GM12872 (cell line): ENCODE results near the gene NRF1.

ENCODE experiments used
- TF ChIP-seq, protein P1 (sequence below): IDR thresholded peaks from 3 replicates; pipeline ENCODE4 v1.5.1; 2011; ENCODE audit warnings: low read depth, mild to moderate bottlenecking, low read length, moderate library complexity; ENCODE audit not compliant: insufficient read depth

NRF1 gene

DNA sequence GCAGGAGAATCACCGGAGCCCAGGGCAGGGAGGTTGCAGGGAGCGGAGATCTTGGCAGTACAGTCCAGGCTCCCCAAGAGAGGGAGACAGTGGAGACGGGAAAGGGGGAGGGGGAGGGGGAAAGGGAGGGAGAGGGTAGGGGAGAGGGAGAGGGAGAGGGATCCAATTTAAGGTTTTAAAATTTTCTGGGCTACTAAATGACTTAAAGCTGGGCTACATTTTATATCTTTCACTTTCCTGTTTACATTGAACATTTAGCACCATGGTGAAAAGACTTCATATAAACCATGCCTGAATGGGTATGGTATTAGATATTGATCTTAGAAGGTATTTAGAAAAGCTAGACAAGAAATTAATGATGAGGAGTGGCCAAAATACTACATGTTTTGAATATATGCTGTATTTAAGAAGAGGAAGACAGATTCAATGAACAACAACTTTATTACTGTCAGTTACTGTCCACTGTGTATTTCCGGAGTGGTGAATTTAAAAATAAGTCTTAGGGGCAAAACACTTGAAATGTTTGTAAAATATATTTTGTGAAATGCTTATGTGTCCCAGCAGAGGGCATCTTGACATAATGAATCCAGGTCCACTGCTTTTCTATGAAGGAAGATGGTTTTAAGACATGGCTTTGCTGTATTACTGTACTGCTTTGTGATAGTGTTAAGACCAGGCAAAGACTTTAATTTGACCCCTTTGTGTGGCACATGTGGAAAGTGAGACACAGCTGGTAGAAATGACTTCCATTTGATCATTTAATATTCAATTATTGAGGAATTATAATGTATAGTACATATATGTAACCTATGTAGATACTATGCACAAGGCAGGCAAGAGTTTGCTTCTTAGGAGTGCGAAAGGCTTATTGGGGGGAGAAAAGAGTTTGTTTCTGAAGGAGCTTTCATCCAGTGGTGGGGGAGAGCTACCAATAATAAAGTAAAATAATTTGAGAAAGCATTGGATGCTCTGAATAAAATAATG, 52.8 kb downstream of the NRF1 start:
- TF ChIP-seq, protein P1, sequence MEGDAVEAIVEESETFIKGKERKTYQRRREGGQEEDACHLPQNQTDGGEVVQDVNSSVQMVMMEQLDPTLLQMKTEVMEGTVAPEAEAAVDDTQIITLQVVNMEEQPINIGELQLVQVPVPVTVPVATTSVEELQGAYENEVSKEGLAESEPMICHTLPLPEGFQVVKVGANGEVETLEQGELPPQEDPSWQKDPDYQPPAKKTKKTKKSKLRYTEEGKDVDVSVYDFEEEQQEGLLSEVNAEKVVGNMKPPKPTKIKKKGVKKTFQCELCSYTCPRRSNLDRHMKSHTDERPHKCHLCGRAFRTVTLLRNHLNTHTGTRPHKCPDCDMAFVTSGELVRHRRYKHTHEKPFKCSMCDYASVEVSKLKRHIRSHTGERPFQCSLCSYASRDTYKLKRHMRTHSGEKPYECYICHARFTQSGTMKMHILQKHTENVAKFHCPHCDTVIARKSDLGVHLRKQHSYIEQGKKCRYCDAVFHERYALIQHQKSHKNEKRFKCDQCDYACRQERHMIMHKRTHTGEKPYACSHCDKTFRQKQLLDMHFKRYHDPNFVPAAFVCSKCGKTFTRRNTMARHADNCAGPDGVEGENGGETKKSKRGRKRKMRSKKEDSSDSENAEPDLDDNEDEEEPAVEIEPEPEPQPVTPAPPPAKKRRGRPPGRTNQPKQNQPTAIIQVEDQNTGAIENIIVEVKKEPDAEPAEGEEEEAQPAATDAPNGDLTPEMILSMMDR: peak; percentile 45; the same call in 2 of the 3 replicates

DNA sequence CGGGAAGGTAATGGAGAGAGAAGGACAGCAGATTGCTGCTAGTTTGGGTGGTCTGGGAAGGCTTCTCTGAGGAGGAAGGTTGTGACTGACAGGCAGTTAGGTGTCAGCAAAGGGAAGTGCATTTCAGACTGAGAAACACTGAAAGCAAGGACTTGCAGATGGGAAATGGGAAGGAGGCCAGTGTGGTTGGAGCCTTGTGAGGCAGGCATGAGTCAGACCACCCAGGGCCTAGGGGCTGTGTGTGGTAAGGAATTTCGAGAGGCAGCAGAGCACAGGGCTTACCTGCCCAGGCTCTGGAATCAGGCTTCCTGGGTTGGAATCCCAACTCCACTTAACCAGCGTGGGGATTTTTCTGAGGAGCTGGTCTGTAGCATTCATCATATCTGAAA, 53.5 kb downstream of the NRF1 start:
- TF ChIP-seq, protein P1: no peak

DNA sequence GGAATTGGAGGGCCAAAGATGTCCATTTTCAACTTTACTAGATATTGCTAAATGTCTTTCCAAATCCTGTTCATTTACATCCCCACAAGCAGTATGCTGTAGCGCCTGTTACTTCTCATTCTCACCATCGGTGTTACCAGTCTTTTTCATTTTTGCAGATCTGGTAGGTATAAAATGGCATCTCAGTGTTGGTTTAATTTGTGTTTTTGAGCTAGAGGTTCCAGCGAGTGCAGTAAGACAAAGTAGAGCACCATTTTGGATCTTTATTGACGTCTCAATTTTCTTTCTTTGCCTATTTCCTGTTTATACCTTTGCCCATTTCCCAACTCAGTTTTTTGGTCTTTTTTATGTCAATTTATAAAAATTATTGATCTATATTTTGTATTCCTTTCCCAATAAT, 55.6 kb downstream of the NRF1 start:
- TF ChIP-seq, protein P1: no peak

DNA sequence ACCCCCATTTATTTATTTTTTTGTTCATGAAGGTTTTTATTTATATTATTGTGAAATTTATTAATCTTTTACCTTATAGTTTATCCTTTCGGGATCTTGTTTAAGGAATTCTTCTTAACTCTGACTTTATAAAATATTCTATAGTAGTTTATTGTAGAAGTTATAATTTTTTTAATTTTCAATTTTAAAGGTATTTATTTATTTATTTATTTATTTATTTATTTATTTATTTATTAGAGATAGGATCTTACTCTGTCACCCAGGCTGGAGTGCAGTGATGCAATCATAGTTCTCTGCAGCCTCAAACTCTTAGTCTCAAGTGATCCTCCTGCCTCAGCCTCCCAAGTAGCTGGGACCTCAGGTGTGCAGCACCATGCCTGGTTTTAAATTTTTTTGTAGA, 56.0 kb downstream of the NRF1 start:
- TF ChIP-seq, protein P1: no peak

DNA sequence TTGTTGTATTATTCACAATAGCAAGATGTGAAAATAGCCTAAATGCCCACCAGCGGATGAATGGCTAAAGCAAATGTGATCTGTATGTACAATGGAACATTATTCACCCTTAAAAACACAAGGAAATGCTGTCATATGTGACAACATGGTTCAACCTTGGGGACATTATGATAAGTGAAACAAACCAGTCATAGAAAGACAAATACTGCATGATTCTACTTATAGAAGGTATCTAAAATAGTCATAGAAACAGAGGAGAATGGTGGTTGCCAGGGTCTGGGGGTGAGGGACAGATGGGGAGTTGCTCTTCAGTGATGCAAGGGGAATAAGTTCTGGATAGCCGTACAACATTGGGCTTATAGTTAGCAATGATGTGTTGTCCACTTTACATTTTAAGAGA, 58.4 kb downstream of the NRF1 start:
- TF ChIP-seq, protein P1: no peak

DNA sequence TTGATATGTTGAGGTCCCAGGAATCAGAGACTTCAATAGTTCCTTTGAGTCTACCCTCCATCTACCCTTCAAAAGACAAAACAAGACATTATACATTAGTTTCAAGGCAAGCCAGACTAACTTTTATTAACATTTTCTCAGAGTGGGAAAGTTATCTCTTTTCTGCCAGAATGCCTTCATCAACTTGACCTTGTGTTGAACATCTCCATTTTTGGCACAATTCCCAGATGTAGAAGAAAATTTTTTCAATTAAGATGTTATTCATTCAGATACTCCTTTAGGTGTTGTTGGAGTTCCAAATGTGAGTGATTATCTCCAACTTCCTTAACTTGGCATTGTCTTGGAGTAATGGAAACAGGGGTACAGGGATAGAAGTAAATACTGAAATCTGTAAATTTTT, 59.1 kb downstream of the NRF1 start:
- TF ChIP-seq, protein P1: no peak

DNA sequence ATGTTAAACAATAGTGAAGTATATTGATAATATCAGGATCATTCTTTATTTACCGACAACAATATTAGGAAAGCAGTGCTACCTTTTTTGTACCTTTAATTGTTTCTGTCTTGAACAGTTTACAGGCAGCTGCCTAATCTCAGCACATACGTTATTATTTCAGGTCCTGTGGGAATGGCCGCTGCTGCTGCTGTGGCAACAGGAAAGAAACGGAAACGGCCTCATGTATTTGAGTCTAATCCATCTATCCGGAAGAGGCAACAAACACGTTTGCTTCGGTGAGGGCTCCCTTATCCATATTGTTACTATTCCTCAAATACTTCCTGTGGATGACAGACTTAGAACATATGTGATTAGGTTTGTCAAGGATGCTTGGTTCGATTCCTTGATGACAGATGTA, 59.7 kb downstream of the NRF1 start:
- TF ChIP-seq, protein P1: no peak
